Measurements from ENCODE around the gene MIDN.

The MIDN gene

GRCh38 chr19:1235625-1236538 lies 12.5 kb upstream of the MIDN start:
- Histone ChIP-seq H3K27me3 (peaks cover 24 to 58% (median 55%) of the 10 kb centered on the region in 11 experiments), H3K9ac (no peak overlapping the region), H4K20me1 (peaks cover 0 to 66% (median 21%) of the 10 kb centered on the region in 11 experiments; a peak in 12 of 22 replicates), H3K4me3 (peak overlapping the region in 2 of 10 experiments; percentile 13 to 14; a peak in 2 of 20 replicates), H3K9me3 (replicated peaks in 1 of 11) (no peaks in the 10 kb centered on the region), H3K36me3 (no peaks in the 10 kb centered on the region; a peak in 1 of 22 replicates), H3K27ac (no peak overlapping the region), H3K4me1 (peaks cover 20 to 46% (median 43%) of the 10 kb centered on the region in 10 experiments), H3K4me2 (peak overlapping the region; percentile 13 to 98 (median 38); a peak in 14 of 22 replicates)
- TF ChIP-seq Cebpa-rat (IDR thresholded peaks at IDR 0.05), result no peak

GRCh38 chr19:1236576-1236975 lies 11.8 kb upstream of the MIDN start:
- H3K27me3 ChIP-seq, result peaks cover 24 to 58% (median 55%) of the 10 kb centered on the region in 11 experiments
- TF ChIP-seq Cebpa-rat (IDR thresholded peaks at IDR 0.05), result no peak
- peak overlapping the region; percentile 96 to 99 (median 98) for H3K4me2 ChIP-seq
- H3K4me1 ChIP-seq, result peaks cover 25 to 51% (median 49%) of the 10 kb centered on the region in 10 experiments
- H3K9me3 ChIP-seq (replicated peaks in 1 of 11), result no peaks in the 10 kb centered on the region
- no peak overlapping the region for H3K27ac ChIP-seq
- H3K4me3 ChIP-seq, result peak overlapping the region in 9 of 10 experiments; percentile 60 to 79 (median 70); a peak in 15 of 20 replicates
- peak overlapping the region in 6 of 11 experiments; percentile 63 to 80 (median 76); a peak in 6 of 22 replicates for H3K9ac ChIP-seq
- peaks cover 0 to 65% (median 21%) of the 10 kb centered on the region in 11 experiments; a peak in 12 of 22 replicates for H4K20me1 ChIP-seq
- H3K36me3 ChIP-seq, result no peaks in the 10 kb centered on the region; a peak in 1 of 22 replicates

- H3K4me3 ChIP-seq, result peak overlapping the region; percentile 60 to 79 (median 70)
- H3K4me2 ChIP-seq, result peak overlapping the region; percentile 96 to 99 (median 98)
- peak overlapping the region in 8 of 11 experiments; percentile 15 to 48 (median 36); a peak in 8 of 22 replicates for H3K27ac ChIP-seq
These were observed 11.2 kb upstream of the MIDN start for GRCh38 chr19:1237027-1237659.

GRCh38 chr19:1237754-1238368 lies 10.5 kb upstream of the MIDN start, which contains the start of gene CBARP:
TSS of gene CBARP (minus strand) at chr19:1238005. CDS start at chr19:1236100, 1,905 bp downstream.
- peaks cover 32 to 55% (median 49%) of the 10 kb centered on the region in 10 experiments for H3K4me1 ChIP-seq
- peaks cover 24 to 58% (median 55%) of the 10 kb centered on the region in 11 experiments for H3K27me3 ChIP-seq
- H3K27ac ChIP-seq, result peak within 1 kb of the TSS in 8 of 11 experiments; percentile 15 to 48 (median 36); a peak in 8 of 22 replicates
- H3K4me3 ChIP-seq, result peak within 1 kb of the TSS; percentile 60 to 79 (median 70)
- TF ChIP-seq Cebpa-rat (IDR thresholded peaks at IDR 0.05), result no peak
- H3K9ac ChIP-seq, result peak within 1 kb of the TSS; percentile 63 to 80 (median 75)
- H3K4me2 ChIP-seq, result peak within 1 kb of the TSS; percentile 96 to 99 (median 98)
- H3K36me3 ChIP-seq, result no peaks in the 10 kb centered on the region; a peak in 1 of 22 replicates
- H3K9me3 ChIP-seq (replicated peaks in 1 of 11), result no peaks in the 10 kb centered on the region
- H4K20me1 ChIP-seq, result peaks cover under 1 to 61% (median 23%) of the 10 kb centered on the region in 11 experiments; a peak in 16 of 22 replicates

More at GRCh38 chr19:1237027-1237659, 11.2 kb upstream of the MIDN start:
- Histone ChIP-seq H3K4me1 (peaks cover 27 to 52% (median 49%) of the 10 kb centered on the region in 10 experiments), H3K36me3 (no peaks in the 10 kb centered on the region; a peak in 1 of 22 replicates), H3K27me3 (peaks cover 24 to 58% (median 55%) of the 10 kb centered on the region in 11 experiments), H3K9me3 (replicated peaks in 1 of 11) (no peaks in the 10 kb centered on the region), H3K9ac (peak overlapping the region; percentile 63 to 80 (median 75)), H4K20me1 (peaks cover 0 to 61% (median 21%) of the 10 kb centered on the region in 11 experiments; a peak in 14 of 22 replicates)
- no peak for TF ChIP-seq Cebpa-rat (IDR thresholded peaks at IDR 0.05)

- no peak for TF ChIP-seq Cebpa-rat (IDR thresholded peaks at IDR 0.05)
- peaks cover 8 to 61% (median 27%) of the 10 kb centered on the region in 11 experiments; a peak in 20 of 22 replicates for H4K20me1 ChIP-seq
- H3K36me3 ChIP-seq, result peaks cover 0 to 7% (median under 1%) of the 10 kb centered on the region in 11 experiments; a peak in 4 of 22 replicates
- peaks cover 24 to 58% (median 55%) of the 10 kb centered on the region in 11 experiments for H3K27me3 ChIP-seq
- no peaks in the 10 kb centered on the region for H3K9me3 ChIP-seq (replicated peaks in 1 of 11)
- H3K4me3 ChIP-seq, result peak overlapping the region; percentile 60 to 79 (median 70)
- H3K9ac ChIP-seq, result peak overlapping the region in 10 of 11 experiments; percentile 70 to 80 (median 75); a peak in 15 of 22 replicates
- peak overlapping the region; percentile 96 to 99 (median 98) for H3K4me2 ChIP-seq
- H3K27ac ChIP-seq, result no peak overlapping the region
- H3K4me1 ChIP-seq, result peaks cover 34 to 59% (median 55%) of the 10 kb centered on the region in 10 experiments
These were observed 9.7 kb upstream of the MIDN start for GRCh38 chr19:1238369-1239303.

- peak overlapping the region in 2 of 11 experiments; percentile 46 to 56; a peak in 1 of 22 replicates for H3K9ac ChIP-seq
These were observed 9.0 kb upstream of the MIDN start for GRCh38 chr19:1239420-1239795.

More at GRCh38 chr19:1239420-1239795, 9.0 kb upstream of the MIDN start:
- Histone ChIP-seq H3K4me1 (peaks cover 42 to 66% (median 63%) of the 10 kb centered on the region in 10 experiments), H3K27me3 (peaks cover 24 to 57% (median 55%) of the 10 kb centered on the region in 11 experiments), H3K9me3 (replicated peaks in 1 of 11) (no peaks in the 10 kb centered on the region), H3K4me2 (peak overlapping the region; percentile 92 to 100 (median 99); a peak in 21 of 22 replicates), H3K36me3 (peaks cover 0 to 13% (median 6%) of the 10 kb centered on the region in 11 experiments; a peak in 8 of 22 replicates), H4K20me1 (peaks cover 14 to 65% (median 34%) of the 10 kb centered on the region in 11 experiments; a peak in 21 of 22 replicates), H3K4me3 (no peak overlapping the region; a peak in 1 of 20 replicates), H3K27ac (no peak overlapping the region)
- no peak for TF ChIP-seq Cebpa-rat (IDR thresholded peaks at IDR 0.05)

All from BLaER1 treated with 17β-estradiol and CSF1 and Interleukin-3, amounts not matched to agents 10 nM and 100 nM (cell line).